MCF 10A (cell line): Measurements from ENCODE around the gene RASA4B. TPM values are rescaled to one million over a fixed set of nuclear protein-coding genes. Genes with fewer than 3 reads are reported as not detected.
A peak's percentile ranks its signal among the peaks of the same experiment; 100 is the strongest.

Source experiments
- BruUV-seq: library from RNA; stranded (reverse); fragments of 400-500 nt; replicated peaks from 2 replicates; lab custom pipeline; 2021; lab: Mats Ljungman, UMichigan
- CTCF ChIA-PET: fragments of 300-600 bp; sonication (Branson Sonifier 250); formaldehyde crosslinking; extraction: SDS; loops from one replicate; lab custom pipeline; 2021; ENCODE audit warnings: antibody characterized with exemption, inconsistent platforms; lab: Yijun Ruan, JAX
- POLR2A ChIA-PET: fragments of 300-600, 350-650 bp; sonication (Branson Sonifier 250); formaldehyde crosslinking; extraction: SDS; loops from one replicate; lab custom pipeline; 2020; ENCODE audit warnings: antibody characterized with exemption, inconsistent platforms; lab: Yijun Ruan, JAX
- DNase-seq: peaks from one replicate; pipeline ENCODE4 v3.0.0-alpha.2; 2018; ENCODE audit not compliant: unreplicated experiment
- H3K27ac Mint-ChIP-seq: one replicate; pipeline ENCODE4 v1.8.0; 2022; ENCODE audit warnings: mild to moderate bottlenecking, low read depth, mixed read lengths; ENCODE audit not compliant: unreplicated experiment
- H3K27me3 Mint-ChIP-seq: one replicate; pipeline ENCODE4 v1.8.0; 2022; ENCODE audit warnings: mixed read lengths; ENCODE audit not compliant: insufficient read depth, unreplicated experiment
- H3K36me3 Mint-ChIP-seq: one replicate; pipeline ENCODE4 v1.8.0; 2022; ENCODE audit warnings: mild to moderate bottlenecking, moderate library complexity, mixed read lengths; ENCODE audit not compliant: insufficient read depth, unreplicated experiment
- H3K4me1 Mint-ChIP-seq: one replicate; pipeline ENCODE4 v1.8.0; 2022; ENCODE audit warnings: mixed read lengths; ENCODE audit not compliant: insufficient read depth, unreplicated experiment
- H3K4me3 Mint-ChIP-seq: one replicate; pipeline ENCODE4 v1.8.0; 2022; ENCODE audit warnings: mild to moderate bottlenecking, moderate library complexity, mixed read lengths; ENCODE audit not compliant: unreplicated experiment
- H3K9me3 Mint-ChIP-seq: one replicate; pipeline ENCODE4 v1.8.0; 2022; ENCODE audit warnings: mixed read lengths; ENCODE audit not compliant: unreplicated experiment
- intact Hi-C: fragments of 100-400 bp; cut with micrococcal nuclease; formaldehyde crosslinking; loops from 2 replicates; pipeline ENCODE4 v1.14.1; 2022
- total RNA-seq: library from RNA; stranded (reverse); gene quantifications from 2 replicates; pipeline ENCODE4 v1.2.3, GENCODE V29; 2022
- TF ChIP-seq, protein P1 (sequence below): fragments of 200-600 bp; IDR thresholded peaks from one replicate; pipeline ENCODE4 v1.8.0; 2022; ENCODE audit warnings: antibody characterized with exemption, mild to moderate bottlenecking; ENCODE audit not compliant: unreplicated experiment

Gene RASA4B
- total RNA-seq, 1 experiment from 2014 or later: 0.70 TPM

DNA sequence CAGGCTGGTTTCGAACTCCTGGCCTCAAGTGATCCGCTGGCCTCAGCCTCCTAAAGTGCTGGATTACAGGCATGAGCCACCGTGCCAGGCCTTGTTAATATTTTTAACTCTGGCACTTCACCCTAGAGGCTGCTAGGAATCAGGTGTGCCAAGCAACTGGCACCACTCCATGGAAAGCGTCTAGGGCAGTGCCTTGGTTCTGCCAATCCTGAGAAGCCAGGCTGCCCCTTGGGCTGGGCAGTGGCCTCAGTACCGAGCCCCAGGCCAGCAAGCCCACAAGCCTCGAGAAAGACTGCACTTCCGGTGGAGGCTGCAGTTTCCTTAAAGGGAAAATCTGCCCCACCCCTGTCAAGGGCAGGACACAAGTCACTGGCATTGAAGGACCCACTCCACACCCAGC is 64.3 kb downstream of the RASA4B start:
- Mint-ChIP-seq H3K4me3 (no peak overlapping the region), H3K27ac (no peak overlapping the region), H3K4me1 (no peaks in the 10 kb centered on the region), H3K36me3 (peaks cover 26% of the 10 kb centered on the region), H3K27me3 (no peaks in the 10 kb centered on the region), H3K9me3 (no peaks in the 10 kb centered on the region)
- POLR2A ChIA-PET: no interaction called here
- CTCF ChIA-PET: no interaction called here
- DNase-seq: no peak
- TF ChIP-seq, protein P1, sequence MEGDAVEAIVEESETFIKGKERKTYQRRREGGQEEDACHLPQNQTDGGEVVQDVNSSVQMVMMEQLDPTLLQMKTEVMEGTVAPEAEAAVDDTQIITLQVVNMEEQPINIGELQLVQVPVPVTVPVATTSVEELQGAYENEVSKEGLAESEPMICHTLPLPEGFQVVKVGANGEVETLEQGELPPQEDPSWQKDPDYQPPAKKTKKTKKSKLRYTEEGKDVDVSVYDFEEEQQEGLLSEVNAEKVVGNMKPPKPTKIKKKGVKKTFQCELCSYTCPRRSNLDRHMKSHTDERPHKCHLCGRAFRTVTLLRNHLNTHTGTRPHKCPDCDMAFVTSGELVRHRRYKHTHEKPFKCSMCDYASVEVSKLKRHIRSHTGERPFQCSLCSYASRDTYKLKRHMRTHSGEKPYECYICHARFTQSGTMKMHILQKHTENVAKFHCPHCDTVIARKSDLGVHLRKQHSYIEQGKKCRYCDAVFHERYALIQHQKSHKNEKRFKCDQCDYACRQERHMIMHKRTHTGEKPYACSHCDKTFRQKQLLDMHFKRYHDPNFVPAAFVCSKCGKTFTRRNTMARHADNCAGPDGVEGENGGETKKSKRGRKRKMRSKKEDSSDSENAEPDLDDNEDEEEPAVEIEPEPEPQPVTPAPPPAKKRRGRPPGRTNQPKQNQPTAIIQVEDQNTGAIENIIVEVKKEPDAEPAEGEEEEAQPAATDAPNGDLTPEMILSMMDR: no peak
- intact Hi-C loops: no loop called here
- BruUV-seq: no TSS peak

DNA sequence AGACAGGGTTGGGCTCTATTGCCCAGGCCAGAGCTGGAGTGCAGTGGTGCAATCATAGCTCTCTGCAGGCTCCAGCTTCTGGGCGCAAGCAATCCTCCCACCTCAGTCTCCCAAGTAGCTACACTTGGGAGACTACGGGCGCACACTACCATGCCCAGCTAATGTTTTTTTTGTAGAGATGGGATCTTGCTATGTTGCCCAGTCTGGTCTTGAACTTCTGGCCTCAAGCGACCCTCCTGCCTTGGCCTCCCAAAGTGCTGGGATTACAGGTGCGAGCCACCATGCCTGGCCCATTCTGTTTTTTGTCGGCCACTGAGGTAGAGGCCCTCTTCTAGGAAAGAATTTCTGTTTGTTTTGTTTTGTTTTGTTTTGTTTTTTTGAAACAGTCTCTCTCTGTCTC is 65.1 kb downstream of the RASA4B start:
- Mint-ChIP-seq H3K36me3 (peaks cover 18% of the 10 kb centered on the region), H3K4me1 (no peaks in the 10 kb centered on the region), H3K9me3 (no peaks in the 10 kb centered on the region), H3K4me3 (no peak overlapping the region), H3K27me3 (no peaks in the 10 kb centered on the region), H3K27ac (no peak overlapping the region)
- intact Hi-C loops: no loop called here
- CTCF ChIA-PET: interaction anchor here (0.6 to 1.1 kb wide), 2 partner anchors 48 to 1308 kb away, joined by 3 to 4 read pairs; no protein-coding TSS in a partner anchor
- POLR2A ChIA-PET: interaction anchor here (1.0 kb wide), 1 partner anchor 55 kb away, joined by 4 read pairs; no protein-coding TSS in a partner anchor
- DNase-seq: no peak
- TF ChIP-seq, protein P1: no peak
- BruUV-seq: no TSS peak

DNA sequence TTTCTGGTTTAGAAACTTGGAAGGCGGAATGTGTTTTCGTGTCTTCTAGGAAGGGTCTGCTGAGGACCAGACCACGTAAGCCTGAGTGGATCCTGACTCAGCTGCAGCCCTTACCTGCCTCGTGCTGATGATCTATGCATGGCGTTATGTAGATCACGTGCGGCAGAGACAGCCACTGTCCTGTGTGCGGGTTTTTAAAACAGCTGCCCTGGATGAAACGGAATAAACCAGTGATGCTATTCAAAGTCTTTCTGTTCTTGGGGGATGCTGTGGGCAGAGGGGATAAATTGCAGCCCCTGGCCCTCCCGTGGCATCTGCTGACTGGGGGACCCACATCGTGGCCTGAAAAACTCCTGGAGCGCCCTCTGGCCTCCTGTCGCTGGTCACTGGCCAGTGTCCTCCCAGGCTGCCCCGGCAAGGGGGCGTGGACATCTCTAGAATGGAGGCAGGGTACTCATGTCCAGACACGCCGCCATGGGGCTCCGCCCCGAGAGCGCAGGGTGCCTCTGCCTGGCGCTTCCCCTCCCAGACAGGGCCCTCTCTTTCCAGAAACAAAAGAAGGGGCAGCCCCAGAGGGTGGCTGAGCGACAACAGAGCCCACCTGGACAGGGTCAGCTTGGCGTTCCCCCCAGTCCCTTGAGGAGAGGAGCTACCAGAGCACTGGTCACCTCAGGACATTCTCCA is 66.1 kb downstream of the RASA4B start:
- no peaks in the 10 kb centered on the region for H3K4me1 Mint-ChIP-seq
- intact Hi-C loops: no loop called here
- peaks cover 12% of the 10 kb centered on the region for H3K36me3 Mint-ChIP-seq
- no peak overlapping the region for H3K27ac Mint-ChIP-seq
- H3K9me3 Mint-ChIP-seq: no peaks in the 10 kb centered on the region
- ChIA-PET CTCF (interaction anchor here (0.6 to 1.1 kb wide), 2 partner anchors 47 to 1307 kb away, joined by 3 to 4 read pairs; no protein-coding TSS in a partner anchor), POLR2A (interaction anchor here (3.0 kb wide), 1 partner anchor 13 kb away, joined by 7 read pairs; the partner anchor contains the start of genes ALKBH4 and LRWD1)
- TF ChIP-seq, protein P1: no peak
- no TSS peak for BruUV-seq
- DNase-seq: peak; percentile 62
- no peaks in the 10 kb centered on the region for H3K27me3 Mint-ChIP-seq
- H3K4me3 Mint-ChIP-seq: no peak overlapping the region

DNA sequence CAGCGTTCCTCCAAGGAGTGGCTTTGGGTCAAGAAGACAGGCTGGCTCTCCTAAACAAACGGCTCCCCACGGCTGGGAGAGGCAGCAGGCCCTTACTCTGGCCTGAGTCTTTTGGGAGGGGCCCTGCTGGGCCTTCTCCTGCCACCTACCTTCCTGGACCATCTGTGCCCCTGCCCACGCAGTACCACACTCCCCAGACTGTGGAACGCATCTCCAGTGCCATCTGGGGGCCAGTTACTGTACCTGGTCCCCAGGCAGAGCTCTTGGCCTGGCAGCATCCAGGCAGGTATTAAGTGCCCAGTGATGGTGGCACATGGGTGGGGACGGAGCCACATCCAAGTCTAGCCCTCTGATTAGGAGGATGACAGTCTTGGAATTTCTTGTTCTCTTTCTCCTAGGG is 67.3 kb downstream of the RASA4B start:
- peak; percentile 22 for DNase-seq
- H3K36me3 Mint-ChIP-seq: peaks cover 12% of the 10 kb centered on the region
- H3K9me3 Mint-ChIP-seq: no peaks in the 10 kb centered on the region
- H3K4me1 Mint-ChIP-seq: no peaks in the 10 kb centered on the region
- BruUV-seq: no TSS peak
- ChIA-PET CTCF (interaction anchor here (0.5 to 1.0 kb wide), 2 partner anchors 12 to 28 kb away, joined by 3 to 4 read pairs; no protein-coding TSS in a partner anchor), POLR2A (interaction anchor here (3.0 kb wide), 1 partner anchor 14 kb away, joined by 7 read pairs; the partner anchor contains the start of genes ALKBH4 and LRWD1)
- TF ChIP-seq, protein P1: no peak
- no peak overlapping the region for H3K27ac Mint-ChIP-seq
- no peaks in the 10 kb centered on the region for H3K27me3 Mint-ChIP-seq
- intact Hi-C loops: no loop called here
- no peak overlapping the region for H3K4me3 Mint-ChIP-seq
